ENCODE results near the gene TRPM3. TPM values are rescaled to one million over a fixed set of nuclear protein-coding genes. Genes with fewer than 3 reads are reported as not detected.

Gene TRPM3
- total RNA-seq, 4 donors from 2014 or later, result 0.57 to 4.4 (median 1.4) TPM; not detected in 1

DNA sequence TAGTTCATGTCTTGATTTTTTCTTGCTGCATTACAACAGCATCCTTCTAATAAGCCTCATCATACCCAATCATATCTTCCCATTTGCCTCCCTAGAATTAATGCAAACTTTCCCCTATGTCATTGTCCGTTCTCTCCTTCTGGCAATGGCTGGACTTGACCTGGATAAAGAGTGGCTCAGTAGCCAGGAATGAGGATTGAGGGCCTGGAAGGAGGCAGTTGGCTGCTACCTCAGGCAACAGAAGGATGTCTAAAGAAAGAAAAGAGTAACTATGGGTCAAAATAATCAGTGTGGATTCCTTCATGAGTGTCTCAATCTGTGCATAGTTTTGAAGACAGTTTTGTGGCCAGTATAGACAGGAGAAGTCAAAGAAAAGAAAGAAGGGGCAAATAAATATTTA lies 209.6 kb downstream of the TRPM3 start:
- TF ChIP-seq, protein P1, sequence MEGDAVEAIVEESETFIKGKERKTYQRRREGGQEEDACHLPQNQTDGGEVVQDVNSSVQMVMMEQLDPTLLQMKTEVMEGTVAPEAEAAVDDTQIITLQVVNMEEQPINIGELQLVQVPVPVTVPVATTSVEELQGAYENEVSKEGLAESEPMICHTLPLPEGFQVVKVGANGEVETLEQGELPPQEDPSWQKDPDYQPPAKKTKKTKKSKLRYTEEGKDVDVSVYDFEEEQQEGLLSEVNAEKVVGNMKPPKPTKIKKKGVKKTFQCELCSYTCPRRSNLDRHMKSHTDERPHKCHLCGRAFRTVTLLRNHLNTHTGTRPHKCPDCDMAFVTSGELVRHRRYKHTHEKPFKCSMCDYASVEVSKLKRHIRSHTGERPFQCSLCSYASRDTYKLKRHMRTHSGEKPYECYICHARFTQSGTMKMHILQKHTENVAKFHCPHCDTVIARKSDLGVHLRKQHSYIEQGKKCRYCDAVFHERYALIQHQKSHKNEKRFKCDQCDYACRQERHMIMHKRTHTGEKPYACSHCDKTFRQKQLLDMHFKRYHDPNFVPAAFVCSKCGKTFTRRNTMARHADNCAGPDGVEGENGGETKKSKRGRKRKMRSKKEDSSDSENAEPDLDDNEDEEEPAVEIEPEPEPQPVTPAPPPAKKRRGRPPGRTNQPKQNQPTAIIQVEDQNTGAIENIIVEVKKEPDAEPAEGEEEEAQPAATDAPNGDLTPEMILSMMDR (IDR thresholded peaks at IDR 0.05; ENCODE audit: low read depth), result no peak

DNA sequence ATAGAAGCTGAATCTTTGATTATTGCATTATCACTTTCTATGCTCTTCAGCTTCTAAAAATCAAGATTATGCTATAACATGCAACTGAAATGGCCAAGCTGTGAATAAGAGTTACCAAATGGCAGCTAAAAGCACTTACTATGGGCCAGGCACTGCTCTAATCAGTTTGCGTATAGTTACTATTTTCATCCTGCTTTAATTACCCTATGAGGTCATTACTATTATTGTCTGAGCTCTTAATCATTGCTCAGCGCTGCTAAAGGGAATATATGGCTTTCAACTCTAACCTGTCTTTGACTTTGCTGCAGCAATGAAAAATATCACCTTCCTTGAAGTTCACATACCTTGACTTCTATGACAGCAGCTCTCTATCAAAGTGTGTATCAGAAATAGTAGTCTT lies 210.8 kb downstream of the TRPM3 start:
- TF ChIP-seq, protein P1 (IDR thresholded peaks at IDR 0.05; ENCODE audit: low read depth), result no peak

DNA sequence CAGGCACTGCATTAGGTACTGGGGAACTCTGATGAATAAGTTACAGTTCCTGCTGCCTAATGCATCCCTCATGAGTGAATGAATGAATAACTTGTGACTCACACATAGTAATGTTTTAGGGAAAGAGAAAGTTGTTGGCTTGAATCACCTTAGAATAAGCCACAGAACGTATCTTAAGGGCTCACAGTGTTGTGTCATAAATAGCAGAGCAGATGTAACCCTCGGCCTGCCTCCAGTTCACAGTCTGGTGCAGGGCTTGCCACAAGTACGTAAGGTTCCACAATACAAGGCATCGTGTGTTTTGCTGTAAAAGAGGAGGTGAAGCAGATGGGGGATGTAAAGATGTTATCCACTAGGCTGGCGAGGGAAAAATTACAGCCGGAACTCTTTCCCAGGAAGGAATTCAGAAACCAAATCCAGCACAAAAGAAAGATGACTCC lies 218.7 kb downstream of the TRPM3 start:
- TF ChIP-seq, protein P1 (IDR thresholded peaks at IDR 0.05; ENCODE audit: low read depth), result no peak

DNA sequence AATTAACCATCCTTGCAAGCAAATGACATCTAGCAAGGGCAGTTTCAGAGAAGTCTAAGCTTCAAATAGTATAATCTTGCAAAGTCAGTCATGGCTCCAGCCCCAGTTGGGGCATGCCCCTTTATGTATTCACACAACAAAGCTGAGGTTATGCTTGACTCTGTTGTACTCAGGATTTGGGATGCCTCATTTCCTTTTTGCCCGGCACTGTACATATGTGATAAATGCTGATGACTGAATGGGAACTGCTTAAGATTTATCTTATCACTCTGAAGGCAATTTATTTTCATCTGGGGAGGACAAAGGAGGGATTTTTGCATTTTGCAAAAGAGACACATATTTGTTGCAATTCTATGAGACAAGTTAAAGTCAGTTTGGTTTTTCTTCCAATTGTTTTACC lies 219.2 kb downstream of the TRPM3 start:
- TF ChIP-seq, protein P1 (IDR thresholded peaks at IDR 0.05; ENCODE audit: low read depth), result no peak

DNA sequence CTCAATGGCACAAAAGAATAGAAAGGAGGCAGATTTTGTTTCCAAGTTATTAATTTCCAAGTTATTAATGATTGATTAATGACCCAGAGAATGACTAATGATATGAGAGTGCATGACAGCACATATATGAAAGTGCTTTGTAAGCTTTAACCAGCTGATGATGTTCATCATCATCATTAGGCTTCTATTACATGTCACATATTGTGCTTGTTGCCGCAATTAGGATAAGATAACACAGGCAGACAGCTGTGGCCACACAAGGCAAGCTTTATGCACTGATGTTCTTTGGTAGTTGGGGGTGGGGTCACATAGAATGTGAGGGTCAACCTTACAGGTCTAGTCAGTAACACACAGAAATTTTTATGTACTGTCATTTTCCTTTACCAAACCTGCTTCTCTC lies 219.7 kb downstream of the TRPM3 start:
- TF ChIP-seq, protein P1 (IDR thresholded peaks at IDR 0.05; ENCODE audit: low read depth), result no peak

DNA sequence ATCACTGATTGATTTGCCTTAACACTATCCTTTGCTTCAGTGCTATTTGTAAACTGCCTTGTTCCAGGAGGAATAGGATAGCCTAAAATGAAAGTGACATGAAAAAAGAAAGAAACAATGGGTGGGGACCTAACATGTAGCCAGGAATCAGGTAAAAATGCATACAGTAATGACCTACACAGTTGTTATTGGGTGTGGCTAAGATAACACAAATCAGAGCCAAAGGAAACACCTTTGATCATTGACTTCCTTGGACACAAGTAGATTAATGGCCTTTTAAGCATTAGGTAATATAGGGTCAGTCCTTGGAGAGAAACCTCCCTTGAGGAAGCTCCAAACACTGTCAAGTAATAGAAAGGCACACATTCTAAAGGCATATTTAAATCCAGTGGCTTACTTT lies 220.4 kb downstream of the TRPM3 start:
- TF ChIP-seq, protein P1 (IDR thresholded peaks at IDR 0.05; ENCODE audit: low read depth), result no peak

DNA sequence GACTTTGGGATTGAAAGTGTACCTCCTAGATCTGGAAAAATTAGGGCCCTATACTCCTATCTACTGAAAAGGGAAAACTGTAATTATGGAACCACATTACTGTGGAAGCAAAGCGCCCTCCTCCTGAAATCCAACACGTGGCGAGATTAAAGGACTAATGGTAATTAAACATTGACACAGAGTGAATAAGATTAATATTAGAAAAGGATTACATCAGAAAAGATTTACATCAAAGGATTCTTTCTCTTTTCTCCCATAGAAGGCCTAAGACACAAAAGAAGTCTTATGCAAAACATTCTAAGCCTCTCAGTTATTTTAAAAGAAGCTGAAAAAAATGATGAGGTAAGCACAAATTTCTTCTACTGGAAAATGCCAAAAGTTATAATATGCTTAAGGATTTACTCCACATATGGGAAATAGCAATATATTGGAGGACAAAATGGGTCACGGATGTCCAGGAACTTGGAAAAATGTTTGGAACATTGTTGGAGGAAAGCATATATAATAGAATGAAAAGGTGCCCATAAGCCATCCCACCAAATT lies 227.8 kb downstream of the TRPM3 start:
- TF ChIP-seq, protein P1 (IDR thresholded peaks at IDR 0.05; ENCODE audit: low read depth), result no peak

Data from subcutaneous adipose tissue (tissue), 4 donors.